ENCODE results near the gene SLC25A10.

Gene SLC25A10

DNA sequence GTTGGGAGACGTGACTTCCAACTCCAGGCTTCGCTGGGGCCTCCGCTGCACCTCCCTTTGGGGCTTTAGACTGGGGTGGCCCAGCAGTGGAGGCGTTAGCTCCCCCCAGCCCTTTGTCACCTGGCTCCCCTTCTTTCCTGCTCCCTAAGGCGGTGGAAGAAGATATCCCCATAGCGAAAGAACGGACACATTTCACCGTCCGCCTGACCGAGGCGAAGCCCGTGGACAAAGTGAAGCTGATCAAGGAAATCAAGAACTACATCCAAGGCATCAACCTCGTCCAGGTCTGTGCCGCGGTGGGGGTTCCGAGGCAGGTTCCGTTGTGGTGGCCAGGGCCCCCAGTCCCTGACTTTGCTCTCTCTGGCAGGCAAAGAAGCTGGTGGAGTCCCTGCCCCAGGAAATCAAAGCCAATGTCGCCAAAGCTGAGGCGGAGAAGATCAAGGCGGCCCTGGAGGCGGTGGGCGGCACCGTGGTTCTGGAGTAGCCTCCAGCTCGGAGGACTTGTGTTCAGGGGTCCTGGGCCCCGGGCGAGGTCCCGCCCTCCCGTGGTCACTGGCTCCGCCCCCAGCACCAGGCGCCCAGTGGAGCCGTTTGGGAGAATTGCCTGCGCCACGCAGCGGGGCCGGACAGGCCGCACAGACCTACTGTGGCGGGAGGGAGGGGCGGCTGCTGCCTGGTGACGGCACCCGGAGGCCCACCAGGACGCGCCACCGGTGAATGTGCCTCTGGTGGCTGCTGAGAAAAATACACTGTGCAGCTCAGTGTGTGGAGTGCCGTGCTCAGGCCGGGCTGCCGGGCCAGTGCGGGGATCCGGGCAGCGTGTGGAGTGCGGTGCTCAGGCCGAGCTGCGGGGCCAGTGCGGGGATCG, 5.1 kb upstream of the SLC25A10 start:
- no peak for DNase-seq

DNA sequence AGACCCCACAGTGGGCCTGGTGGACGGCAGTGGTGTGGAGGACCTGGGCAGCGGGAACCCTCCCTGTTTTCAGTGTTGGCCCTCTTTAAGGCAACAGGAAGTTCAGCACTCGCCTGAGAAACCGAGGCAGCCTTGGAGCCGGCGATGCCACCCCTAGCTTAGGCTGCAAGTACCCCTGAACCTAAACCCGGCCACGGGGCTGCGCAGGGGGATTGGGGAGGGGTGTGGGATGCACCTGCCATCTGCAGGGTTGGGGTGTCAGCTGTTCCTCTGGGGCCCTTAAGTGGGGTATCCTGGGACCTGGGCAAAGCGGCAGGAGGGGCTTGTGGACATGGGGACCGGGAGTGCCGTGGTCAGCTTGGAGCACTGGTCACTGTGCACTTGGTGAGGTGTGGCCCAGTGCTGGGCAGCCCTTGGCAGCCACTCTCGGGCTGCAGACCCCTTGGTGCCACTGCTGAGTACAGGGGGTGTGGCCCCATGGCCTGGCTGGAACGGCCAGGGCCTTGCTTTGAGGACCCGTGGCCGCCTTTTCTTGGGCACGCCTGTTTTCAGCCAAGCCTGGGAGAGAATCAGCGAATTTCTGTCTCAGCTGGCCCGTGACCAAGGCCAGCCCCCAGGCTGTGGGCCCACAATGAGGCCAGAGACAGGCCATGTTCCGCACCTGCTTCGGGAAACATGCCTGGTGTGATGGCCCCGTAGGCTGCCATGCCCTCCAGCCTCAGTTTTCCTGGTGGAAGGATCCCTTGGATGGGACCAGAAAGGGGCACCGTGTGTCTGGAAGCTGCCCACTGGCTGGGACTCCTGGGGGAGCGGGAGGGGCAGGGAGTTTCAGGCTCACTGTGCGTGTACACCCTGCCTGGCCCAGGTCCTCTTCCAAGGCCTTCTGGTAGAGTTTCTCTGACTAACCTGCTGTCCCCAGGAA, 4.1 kb upstream of the SLC25A10 start:
- DNase-seq: no peak

- DNase-seq: no peak
Measured at GRCh38 chr17:81708739-81709185, 3.3 kb upstream of the SLC25A10 start.

- no peak for DNase-seq
Measured at GRCh38 chr17:81710514-81711308, 1.4 kb upstream of the SLC25A10 start.

DNA sequence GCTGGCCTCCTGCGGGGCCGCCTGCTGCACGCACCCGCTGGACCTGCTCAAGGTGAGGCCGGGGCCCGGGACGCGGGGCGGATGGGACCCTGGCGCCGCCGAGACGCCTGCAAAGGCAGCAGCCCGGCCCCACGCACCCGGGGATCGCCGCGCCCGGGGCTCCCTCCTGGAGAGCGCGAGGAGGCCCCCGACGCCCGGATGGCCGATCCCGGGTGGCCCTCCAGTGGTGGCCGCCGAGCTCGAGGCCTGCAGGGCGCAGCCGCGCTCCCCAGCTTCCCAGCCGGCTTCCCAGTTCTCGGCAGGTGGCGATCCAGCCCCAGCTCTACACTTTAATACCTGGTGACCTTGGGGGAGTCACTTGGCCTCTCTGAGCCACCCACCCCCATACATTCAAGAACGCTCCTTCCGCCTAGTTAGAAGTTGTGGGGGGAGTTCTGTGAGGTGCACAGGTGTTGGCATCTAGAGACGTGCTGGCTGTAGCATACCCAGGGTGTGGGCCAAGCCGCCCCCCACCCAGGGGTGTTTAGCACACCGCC, 452 bp downstream of the SLC25A10 start:
- no peak for DNase-seq

DNA sequence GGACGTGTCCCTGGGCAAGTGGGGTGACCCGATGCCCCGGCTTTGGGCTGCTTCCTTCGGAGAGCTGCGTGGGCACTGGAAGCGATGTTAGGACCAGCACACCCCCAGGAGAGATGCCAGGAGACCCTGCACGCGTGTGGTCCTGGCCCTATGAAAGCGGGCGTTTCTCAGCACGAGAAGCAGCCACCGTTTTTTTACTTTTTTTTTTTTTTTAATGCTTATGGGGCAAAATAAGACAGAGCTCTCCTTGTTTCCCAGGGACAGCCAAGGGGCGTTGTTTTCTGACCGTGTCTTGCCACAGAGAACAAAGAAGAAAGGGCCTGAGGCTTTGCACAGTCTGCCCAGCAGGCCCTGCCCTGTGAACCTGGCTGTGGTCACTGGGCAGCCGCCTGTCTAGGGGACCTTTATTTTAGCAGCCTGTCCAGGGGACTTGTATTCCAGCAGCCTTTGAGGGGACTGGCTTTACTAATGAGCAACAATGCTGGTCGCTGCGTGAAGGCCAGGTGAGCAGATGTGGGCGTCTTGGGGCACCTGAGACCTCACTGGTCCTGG, 996 bp downstream of the SLC25A10 start:
- DNase-seq: no peak

DNA sequence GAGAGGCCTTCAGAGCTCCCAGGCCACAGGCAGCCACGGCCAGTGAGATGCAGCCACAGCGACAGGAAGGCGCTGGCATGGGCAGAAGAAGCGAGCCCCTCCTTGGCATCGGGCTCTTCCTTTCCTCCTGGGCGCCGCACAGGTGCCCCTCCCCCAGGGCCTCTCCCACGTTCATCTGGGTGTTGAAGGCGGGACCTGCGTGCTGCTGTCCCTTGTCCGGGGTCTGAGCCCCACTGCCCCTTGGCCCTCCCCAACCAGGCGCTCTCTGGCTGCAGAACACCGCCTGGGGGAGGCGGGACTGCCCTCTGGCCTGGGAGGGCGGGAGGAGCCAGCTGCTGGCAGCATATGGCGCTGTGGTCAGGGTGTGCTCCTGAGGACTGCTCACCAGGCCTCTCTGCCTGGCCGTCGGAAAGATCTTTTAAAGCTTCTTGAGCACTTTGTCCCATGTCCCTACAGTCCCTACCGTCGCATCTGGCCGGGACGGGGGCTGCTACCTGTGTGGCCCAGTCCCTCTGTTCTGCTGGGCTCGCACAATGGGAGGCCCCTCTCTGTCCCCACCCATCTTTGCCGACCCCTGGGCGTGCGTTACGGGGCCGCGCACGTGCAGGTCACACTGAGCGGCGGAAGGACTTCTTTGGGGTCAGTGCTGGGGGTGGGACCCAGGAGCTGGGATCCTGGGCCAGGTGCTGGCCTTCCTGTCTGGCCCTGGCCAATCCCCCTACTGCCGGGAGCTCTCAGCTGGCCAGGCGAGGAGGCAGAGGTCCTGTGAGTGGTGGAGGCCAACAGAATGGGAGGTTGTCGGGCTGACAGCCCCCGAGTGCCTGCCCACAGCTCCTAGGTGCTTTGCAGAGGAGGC, 1.7 kb downstream of the SLC25A10 start:
- no peak for DNase-seq

DNA sequence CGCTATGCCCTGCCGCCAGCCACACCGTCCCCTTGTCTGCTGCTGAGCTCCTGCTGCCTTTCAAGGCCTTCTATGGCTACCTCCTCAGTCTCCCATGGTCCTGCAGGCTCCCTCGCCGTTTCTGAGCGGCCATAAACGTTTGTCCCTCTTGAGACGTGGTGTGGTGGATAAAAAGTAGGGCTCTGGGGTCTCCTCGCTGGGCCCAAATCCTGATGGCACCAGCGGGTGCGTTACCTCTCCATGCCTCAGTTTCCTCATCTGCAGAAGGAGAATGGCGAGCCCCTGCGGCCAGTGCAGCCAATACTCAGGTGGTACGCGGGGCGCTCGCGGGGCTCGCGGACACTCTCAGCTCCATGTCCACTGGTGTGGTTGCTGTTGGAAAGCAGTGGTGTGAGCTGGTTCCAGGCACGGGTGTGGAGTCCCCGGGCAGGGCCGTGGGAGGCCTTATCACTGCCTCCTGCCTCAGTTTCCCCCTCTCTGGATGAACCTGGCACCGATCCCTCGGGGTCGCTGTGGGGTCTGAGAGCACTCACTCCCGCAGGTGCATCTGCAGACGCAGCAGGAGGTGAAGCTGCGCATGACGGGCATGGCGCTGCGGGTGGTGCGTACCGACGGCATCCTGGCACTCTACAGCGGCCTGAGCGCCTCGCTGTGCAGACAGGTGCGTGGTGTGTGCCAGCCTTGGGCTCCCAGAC, 2.5 kb downstream of the SLC25A10 start:
- DNase-seq: no peak

- DNase-seq: no peak
Measured at GRCh38 chr17:81715107-81715871, 3.2 kb downstream of the SLC25A10 start.

DNA sequence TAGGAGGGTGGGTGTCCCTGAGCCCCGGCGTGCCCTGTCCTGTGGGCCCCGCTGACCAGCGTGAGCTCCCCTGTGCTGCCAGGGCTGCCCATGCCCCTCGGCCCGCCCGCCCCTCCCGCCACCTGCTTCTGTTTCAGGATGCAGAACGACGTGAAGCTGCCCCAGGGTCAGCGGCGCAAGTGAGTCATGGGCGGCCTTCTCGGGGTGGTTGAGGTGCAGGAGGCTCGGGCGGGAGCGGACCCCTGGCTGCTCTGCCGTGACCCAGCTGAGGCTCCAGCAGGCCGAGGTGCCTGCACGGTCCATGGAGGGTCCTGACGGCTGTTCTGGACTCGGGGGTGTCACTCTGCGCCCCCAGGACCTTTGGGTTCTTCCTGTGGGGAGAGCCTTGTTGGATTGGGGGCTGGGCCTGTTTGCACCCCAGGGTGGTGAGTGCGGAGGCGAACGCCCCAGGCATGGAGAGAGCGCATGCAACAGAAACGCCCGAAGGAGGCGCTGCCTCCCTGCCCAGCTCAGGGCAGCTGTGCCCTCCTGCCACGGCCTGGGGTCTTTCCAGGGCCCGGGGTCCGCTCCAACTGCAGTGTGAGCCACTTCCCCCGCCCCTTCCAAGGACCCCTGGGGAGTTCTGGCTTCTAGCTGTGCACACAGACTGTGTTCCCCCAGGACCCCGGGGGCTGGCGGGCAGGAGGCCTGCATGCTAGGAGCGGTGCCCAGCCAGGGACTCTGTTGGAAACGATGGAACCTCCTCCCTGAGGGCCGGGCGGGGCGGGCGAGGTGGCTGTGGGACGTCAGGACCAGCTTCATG, 4.0 kb downstream of the SLC25A10 start:
- no peak for DNase-seq

DNA sequence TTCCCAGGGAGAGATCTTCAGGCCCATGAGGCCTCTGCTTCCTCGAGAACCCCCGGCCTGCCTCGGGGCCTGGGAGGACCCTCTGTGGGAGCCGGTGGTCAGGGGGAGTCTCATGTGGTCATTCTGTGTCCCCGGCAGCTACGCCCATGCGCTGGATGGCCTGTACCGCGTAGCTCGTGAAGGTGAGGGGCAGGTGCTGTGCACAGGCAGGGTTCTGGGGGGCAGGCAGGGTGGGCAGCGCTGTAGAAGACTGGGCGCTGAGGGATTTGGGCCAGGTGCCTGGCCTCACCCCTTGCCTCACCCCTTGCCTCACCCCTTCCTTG, 4.6 kb downstream of the SLC25A10 start:
- no peak for DNase-seq

DNA sequence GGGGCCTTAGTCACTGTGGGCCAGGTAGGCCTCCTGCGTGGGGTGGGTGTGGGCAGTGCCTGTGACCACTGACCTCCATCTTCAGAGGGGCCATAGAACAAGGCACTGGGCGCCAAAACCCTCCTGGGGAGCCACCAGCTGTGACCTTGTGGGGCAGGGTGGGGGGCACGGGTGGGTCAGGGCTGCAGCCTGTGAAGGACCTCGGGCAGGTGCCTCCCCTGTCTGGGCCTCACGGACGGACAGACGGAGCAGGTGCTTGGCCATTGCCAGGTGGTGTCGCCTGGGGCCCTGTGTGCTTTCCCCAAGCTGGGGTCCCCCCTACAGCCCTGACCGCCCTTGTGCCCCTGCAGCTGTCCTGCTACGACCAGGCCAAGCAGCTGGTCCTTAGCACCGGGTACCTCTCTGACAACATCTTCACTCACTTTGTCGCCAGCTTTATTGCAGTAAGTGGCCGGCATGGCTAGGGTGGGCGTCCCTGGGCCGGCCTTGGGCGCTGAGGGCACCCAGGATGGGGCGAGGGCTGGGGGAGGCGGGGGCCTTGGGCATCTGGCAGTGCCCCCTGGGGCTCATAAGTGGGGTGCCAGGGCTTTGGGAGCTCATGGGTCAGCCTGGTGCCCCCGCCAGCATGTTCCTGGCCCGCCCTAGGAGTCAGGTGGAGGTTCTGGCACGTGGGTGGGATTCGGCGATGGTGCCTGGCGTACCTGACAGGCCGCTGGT, 5.1 kb downstream of the SLC25A10 start:
- no peak for DNase-seq

GRCh38 chr17:81717766-81718089, 5.6 kb downstream of the SLC25A10 start:
- DNase-seq: no peak

DNA sequence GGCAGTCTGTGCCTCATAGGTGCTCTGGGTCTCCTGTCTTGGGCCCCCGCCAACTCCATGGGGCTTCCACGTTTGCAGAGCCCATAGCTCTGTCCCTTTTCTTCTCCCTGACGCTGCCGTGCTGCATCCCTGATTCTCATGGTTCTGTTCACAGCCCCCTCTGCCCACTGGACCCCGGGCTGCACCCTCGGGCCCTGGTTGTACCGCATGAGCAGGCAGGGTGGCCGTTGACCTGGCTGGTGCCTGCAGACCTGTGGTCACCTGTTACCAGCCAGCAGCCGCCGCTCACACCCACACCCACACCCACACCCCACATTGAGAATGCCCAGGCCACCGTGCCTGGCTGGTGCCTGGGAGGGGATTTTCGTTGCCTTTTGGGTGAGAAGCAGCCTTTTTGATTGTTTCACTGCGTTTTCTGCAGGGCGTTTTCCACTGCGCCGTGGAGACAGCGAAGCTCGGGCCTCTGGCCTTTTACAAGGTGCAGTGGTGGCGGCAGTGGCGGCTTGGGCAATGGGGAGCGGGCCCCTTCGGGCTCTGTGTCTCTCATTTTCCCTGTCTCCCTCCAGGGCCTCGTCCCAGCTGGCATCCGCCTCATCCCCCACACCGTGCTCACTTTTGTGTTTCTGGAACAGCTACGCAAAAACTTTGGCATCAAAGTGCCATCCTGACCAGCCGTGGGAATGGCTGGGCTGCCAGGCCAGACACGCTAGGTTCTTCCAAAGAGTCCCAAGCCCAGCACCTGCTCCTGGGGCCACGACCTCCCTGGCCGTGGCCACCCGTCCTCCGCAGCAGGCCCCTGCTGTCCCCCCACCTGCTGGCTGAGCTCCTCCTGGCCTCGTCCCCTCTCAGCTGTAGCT, 7.6 kb downstream of the SLC25A10 start:
- DNase-seq: no peak

DNA sequence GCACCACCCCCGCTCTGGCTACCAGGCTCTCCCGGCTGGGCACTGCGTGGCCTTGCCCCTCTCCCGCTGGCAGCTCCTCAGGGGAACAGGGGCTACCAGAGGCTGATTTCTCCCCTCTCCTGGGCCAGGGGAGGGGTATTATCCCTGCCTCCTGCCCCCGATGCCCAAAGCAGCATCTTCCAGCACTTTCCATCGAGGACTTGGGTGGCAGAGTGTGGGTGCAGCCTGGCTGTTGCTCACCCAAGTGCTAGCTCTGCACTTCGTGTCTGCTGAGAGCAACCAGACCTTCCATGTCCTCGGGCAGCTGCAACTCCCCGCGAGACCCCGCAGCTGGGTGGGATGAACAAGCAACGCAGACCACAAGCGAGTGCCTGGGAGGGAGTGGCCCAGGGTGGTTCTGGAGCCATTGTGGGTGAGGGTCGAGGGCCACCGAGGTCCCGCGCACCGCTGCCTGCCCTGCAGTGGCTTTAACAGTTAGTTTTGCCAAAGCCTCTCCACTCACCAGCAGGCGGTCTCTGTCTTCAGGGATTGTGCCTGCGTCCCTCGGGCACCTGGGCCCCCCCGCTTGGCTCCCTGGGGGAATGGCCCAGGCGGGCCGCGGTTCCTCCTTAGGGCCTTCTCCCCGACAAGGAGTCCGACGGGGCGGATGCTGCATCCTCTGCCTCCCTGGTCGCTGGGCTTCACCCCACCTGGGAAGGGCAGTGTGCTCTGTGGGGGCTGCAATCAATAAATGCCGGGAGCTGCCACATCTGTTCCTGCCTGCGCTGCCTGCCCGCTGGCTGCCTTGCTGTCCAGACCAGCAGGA, 8.4 kb downstream of the SLC25A10 start:
- DNase-seq: no peak
